Fibroblast of skin of abdomen (primary cell): ENCODE data around the gene PAX5.
A peak's percentile ranks its signal among the peaks of the same experiment; 100 is the strongest.

Experiments
- DNase-seq: peaks from one replicate; pipeline ENCODE4 v3.0.0-alpha.2; 2013

Gene PAX5

GRCh38 chr9:37025071-37025822, 8.8 kb downstream of the PAX5 start:
- DNase-seq: no peak

GRCh38 chr9:37017546-37017945, 16.5 kb downstream of the PAX5 start:
- no peak for DNase-seq

- no peak for DNase-seq
Measured at GRCh38 chr9:37011530-37011929, 22.5 kb downstream of the PAX5 start.

- no peak for DNase-seq
Measured at GRCh38 chr9:37010976-37011375, 23.1 kb downstream of the PAX5 start.

GRCh38 chr9:37010180-37010579, 23.9 kb downstream of the PAX5 start:
- DNase-seq: no peak

GRCh38 chr9:37007295-37007694, 26.8 kb downstream of the PAX5 start:
- DNase-seq: no peak

- no peak for DNase-seq
Measured at GRCh38 chr9:37005517-37006140, 28.4 kb downstream of the PAX5 start.

- DNase-seq: no peak
Measured at GRCh38 chr9:37004424-37004935, 29.6 kb downstream of the PAX5 start.

- no peak for DNase-seq
Measured at GRCh38 chr9:37002413-37003217, 31.5 kb downstream of the PAX5 start.

GRCh38 chr9:37002036-37002412, 32.0 kb downstream of the PAX5 start:
- no peak for DNase-seq

- DNase-seq: peak; percentile 26
Measured at GRCh38 chr9:37001459-37001858, 32.6 kb downstream of the PAX5 start.

- no peak for DNase-seq
Measured at GRCh38 chr9:36999728-37000333, 34.2 kb downstream of the PAX5 start.

GRCh38 chr9:36997414-36997813, 36.7 kb downstream of the PAX5 start:
- DNase-seq: peak; percentile 31

- DNase-seq: no peak
Measured at GRCh38 chr9:36996706-36997086, 37.4 kb downstream of the PAX5 start.

- peak; percentile 51 for DNase-seq
Measured at GRCh38 chr9:36995927-36996705, 38.0 kb downstream of the PAX5 start.

GRCh38 chr9:36993933-36994764, 39.9 kb downstream of the PAX5 start:
- no peak for DNase-seq

GRCh38 chr9:36992501-36993316, 41.4 kb downstream of the PAX5 start:
- peak; percentile 10 for DNase-seq

GRCh38 chr9:36991516-36992134, 42.4 kb downstream of the PAX5 start:
- DNase-seq: no peak

- no peak for DNase-seq
Measured at GRCh38 chr9:36988848-36989247, 45.2 kb downstream of the PAX5 start.

GRCh38 chr9:36987891-36988290, 46.2 kb downstream of the PAX5 start:
- no peak for DNase-seq
